ENCODE results near the gene IFI27L1. TPM values are rescaled to one million over a fixed set of nuclear protein-coding genes. Genes with fewer than 3 reads are reported as not detected.

IFI27L1 gene
- total RNA-seq, 2 experiments from 2014 or later, result 42.8 to 55.4 TPM

DNA sequence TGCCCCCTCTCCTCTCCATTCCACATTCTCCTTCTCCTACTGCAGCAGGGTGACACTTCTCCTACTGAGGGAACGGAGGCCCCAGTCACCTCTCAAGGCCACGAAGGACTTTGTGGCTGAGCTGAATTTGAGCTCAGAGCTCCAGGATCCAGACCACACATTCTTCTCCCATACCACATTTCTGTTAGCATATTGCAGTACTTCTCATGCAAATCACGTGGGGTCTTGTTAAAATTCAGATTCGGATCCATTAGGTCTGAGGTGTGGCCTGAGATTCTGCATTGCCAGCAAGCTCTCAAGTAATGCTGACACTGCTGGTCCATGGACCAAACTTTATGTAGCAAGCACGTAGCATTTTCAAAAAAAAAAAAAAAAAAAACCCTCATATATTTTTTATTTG lies 57.9 kb downstream of the IFI27L1 start:
- peaks cover 19% of the 10 kb centered on the region for H3K27me3 Mint-ChIP-seq
- peaks cover 2% of the 10 kb centered on the region for H3K4me1 Mint-ChIP-seq
- no peak for DNase-seq
- no peak overlapping the region for H3K4me3 Mint-ChIP-seq
- peaks cover 2% of the 10 kb centered on the region for H3K9me3 Mint-ChIP-seq (ENCODE audit: low read depth)
- no peaks in the 10 kb centered on the region for H3K36me3 Mint-ChIP-seq
- CTCF ChIA-PET, result interaction anchor here (0.7 to 5.2 kb wide), 7 partner anchors 10 to 119 kb away, joined by 3 to 150 read pairs (median 18); partner anchors contain the start of gene IFI27L2
- H3K27ac Mint-ChIP-seq, result no peak overlapping the region
- no peak for ATAC-seq

DNA sequence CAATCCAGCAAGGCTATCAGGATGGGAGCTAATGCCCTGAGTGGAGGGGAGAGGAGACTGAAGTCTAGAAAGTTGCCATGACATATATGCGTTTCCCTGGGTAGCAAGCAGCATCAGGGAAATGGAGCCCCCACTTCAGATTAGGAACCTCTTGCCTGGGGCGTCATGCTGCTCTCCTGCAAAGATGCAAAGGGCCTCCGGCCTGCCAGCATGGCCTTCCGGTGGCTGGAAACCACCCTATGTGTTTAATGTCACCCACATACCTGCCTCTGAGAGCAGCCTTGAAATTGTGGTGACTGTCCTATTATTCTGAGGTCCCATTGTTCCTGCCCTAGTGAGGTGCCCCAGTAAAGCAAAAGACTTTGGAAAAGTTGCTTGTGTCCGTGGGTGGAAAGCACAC lies 58.3 kb downstream of the IFI27L1 start:
- Mint-ChIP-seq H3K27ac (no peak overlapping the region), H3K4me3 (no peak overlapping the region), H3K27me3 (peaks cover 19% of the 10 kb centered on the region), H3K9me3 (ENCODE audit: low read depth) (peaks cover 2% of the 10 kb centered on the region), H3K36me3 (no peaks in the 10 kb centered on the region), H3K4me1 (peaks cover 3% of the 10 kb centered on the region)
- DNase-seq, result no peak
- no peak for ATAC-seq
- CTCF ChIA-PET, result interaction anchor here (0.7 to 5.2 kb wide), 7 partner anchors 9 to 200 kb away, joined by 3 to 150 read pairs (median 18); partner anchors contain the start of gene IFI27L2

DNA sequence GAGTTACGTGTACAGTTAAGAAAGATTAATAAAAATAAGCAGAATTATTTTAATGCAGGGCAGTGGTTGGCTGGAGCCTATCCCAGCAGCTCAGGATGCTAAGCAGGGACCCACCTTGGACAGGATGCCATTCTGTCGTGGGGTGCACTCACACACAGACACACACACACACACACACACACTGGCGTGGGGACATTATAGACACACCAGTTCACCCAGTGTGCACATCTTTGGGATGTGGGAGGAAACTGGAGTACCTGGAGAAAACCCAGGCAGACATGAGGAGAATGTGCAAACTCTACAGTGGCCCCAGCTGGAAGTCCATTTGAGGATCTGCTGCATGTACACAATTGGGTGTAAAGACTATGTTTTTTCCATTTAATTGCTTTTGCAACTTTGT lies 61.1 kb downstream of the IFI27L1 start:
- CTCF ChIA-PET, result interaction anchor here (1.1 to 5.3 kb wide), 6 partner anchors 12 to 202 kb away, joined by 3 to 58 read pairs (median 14); partner anchors contain the start of gene IFI27L2
- Mint-ChIP-seq H3K4me1 (peaks cover 22% of the 10 kb centered on the region), H3K27ac (no peak overlapping the region), H3K4me3 (no peak overlapping the region), H3K36me3 (no peaks in the 10 kb centered on the region), H3K27me3 (peaks cover 4% of the 10 kb centered on the region), H3K9me3 (ENCODE audit: low read depth) (no peaks in the 10 kb centered on the region)
- DNase-seq (no peak), ATAC-seq (no peak)

DNA sequence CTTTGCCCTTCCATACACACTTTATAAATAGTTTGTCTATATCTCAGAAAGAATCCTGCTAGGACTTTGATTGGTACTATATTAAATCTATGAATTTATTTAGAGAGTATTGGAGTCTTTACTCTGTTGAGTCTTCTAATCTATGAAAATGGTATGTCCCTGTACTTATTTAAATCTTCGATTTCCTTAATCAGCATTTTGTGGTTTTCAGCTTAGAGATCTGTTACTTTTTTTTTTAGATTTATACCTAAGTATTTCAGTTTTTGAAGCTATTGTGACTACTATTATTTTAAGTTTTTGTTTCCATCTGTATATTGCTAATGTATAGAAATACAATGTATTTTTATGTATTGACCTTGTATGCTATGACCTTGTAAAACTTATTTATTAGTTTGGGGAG lies 61.7 kb downstream of the IFI27L1 start:
- peaks cover 3% of the 10 kb centered on the region for H3K27me3 Mint-ChIP-seq
- H3K27ac Mint-ChIP-seq, result no peak overlapping the region
- CTCF ChIA-PET, result interaction anchor here (1.1 to 5.3 kb wide), 6 partner anchors 12 to 203 kb away, joined by 3 to 58 read pairs (median 14); partner anchors contain the start of gene IFI27L2
- H3K9me3 Mint-ChIP-seq (ENCODE audit: low read depth), result no peaks in the 10 kb centered on the region
- H3K4me3 Mint-ChIP-seq, result no peak overlapping the region
- DNase-seq, result no peak
- no peaks in the 10 kb centered on the region for H3K36me3 Mint-ChIP-seq
- no peak for ATAC-seq
- peaks cover 25% of the 10 kb centered on the region for H3K4me1 Mint-ChIP-seq

DNA sequence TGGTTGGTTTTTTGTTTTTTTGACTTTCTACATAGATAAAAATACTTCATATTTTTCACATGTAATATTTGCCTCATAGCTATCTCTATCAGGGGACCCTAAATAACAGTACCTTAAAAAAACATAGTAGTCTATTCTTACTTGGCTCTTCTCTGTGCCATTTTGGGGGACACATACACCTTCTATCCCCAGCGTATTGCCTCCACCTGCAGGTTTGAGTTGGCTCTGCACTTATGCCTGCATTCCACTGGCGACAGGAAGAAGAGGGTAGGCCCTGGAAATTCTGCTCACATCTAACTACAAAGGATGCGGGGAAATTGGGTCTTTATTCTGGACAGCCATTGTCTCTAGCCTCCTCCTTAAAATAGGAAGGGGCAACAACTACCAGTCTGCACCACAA lies 62.1 kb downstream of the IFI27L1 start:
- H3K36me3 Mint-ChIP-seq, result no peaks in the 10 kb centered on the region
- H3K27me3 Mint-ChIP-seq, result peaks cover 4% of the 10 kb centered on the region
- no peak for DNase-seq
- ATAC-seq, result no peak
- no peak overlapping the region for H3K4me3 Mint-ChIP-seq
- H3K27ac Mint-ChIP-seq, result no peak overlapping the region
- CTCF ChIA-PET, result interaction anchor here (0.7 to 5.3 kb wide), 7 partner anchors 13 to 203 kb away, joined by 3 to 58 read pairs (median 13); partner anchors contain the start of genes DDX24, IFI27L1 and IFI27L2
- no peaks in the 10 kb centered on the region for H3K9me3 Mint-ChIP-seq (ENCODE audit: low read depth)
- H3K4me1 Mint-ChIP-seq, result peaks cover 25% of the 10 kb centered on the region

DNA sequence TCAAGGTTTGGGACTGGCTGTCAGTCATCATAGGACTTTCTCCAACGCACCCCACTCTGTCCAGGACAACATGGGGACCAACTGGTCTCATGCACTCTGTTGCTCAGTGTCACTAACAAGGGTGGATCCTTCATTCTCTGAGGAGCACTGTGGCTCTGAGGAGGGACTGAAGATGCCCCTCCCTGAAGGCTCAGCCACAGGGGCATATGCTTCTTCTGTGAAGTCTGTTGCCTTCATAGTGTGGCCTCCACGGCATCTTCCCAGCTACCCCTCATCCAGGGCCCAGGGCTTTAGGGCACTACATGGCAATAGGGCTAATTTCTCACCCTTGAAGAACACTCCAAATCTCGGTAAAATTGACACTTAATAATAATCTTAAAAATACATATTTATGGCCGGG lies 62.6 kb downstream of the IFI27L1 start:
- peaks cover 9% of the 10 kb centered on the region for H3K27me3 Mint-ChIP-seq
- peaks cover 25% of the 10 kb centered on the region for H3K4me1 Mint-ChIP-seq
- ATAC-seq (no peak), DNase-seq (no peak)
- CTCF ChIA-PET, result interaction anchor here (0.7 to 5.3 kb wide), 4 partner anchors 13 to 108 kb away, joined by 3 to 58 read pairs (median 16); partner anchors contain the start of genes DDX24, IFI27L1 and IFI27L2
- no peaks in the 10 kb centered on the region for H3K36me3 Mint-ChIP-seq
- no peak overlapping the region for H3K4me3 Mint-ChIP-seq
- no peaks in the 10 kb centered on the region for H3K9me3 Mint-ChIP-seq (ENCODE audit: low read depth)
- H3K27ac Mint-ChIP-seq, result no peak overlapping the region

DNA sequence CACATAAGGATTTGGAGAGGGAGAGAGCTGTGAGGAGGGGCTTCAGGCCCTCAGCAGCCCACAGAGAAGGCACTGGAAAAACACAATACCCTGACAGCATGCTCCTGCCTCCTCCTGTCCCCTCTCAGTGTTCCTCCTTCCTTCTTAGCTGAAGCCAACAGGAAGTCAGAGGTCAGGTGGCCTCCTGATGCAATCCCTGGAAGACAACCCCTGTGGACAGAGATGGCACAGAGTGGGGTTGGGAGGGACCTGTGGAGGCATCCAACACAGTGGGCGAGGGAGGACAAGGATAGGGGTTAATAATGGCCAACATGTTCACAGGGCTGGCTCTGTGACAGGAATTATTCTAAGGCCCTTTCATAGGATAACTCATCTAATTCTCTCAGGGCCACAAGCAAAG lies 63.7 kb downstream of the IFI27L1 start:
- Mint-ChIP-seq H3K27me3 (peaks cover 14% of the 10 kb centered on the region), H3K36me3 (no peaks in the 10 kb centered on the region), H3K9me3 (ENCODE audit: low read depth) (no peaks in the 10 kb centered on the region), H3K27ac (no peak overlapping the region), H3K4me1 (peaks cover 25% of the 10 kb centered on the region), H3K4me3 (no peak overlapping the region)
- no peak for DNase-seq
- CTCF ChIA-PET, result interaction anchor here (0.6 to 5.3 kb wide), 3 partner anchors 8 to 945 kb away, joined by 3 to 58 read pairs (median 17); partner anchors contain the start of gene IFI27L2
- no peak for ATAC-seq

DNA sequence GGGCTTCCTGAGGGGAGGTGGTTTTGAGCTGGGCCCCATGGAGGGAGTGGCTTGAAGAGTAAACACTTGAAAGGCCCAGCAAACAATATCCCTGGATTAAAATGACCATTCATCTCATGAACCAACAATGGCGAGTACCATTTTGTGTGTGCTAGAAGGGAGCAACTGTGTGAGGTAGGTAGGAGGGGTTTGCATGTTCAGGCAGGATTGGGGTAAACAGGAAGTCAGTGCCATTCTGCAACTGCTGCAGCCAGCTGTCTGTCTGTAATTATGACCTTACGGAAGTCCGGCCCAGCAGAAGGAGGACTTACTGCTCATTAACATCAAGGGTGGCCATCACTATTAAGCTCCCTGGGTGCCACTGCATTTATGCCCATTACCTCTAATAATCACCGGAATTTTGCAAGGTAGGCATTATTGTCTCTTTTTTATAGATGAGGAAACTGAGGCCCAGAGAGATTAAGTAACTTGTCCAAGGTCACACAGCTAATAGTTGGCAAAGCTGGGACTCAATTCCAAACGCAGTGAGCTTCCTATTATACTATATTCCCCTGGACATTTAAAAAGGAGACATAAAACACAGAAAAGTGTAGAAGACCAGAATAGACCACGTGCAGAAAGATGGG lies 64.9 kb downstream of the IFI27L1 start:
- Mint-ChIP-seq H3K27ac (no peak overlapping the region), H3K36me3 (no peaks in the 10 kb centered on the region), H3K4me1 (peaks cover 25% of the 10 kb centered on the region), H3K9me3 (ENCODE audit: low read depth) (no peaks in the 10 kb centered on the region), H3K4me3 (no peak overlapping the region), H3K27me3 (peaks cover 19% of the 10 kb centered on the region)
- CTCF ChIA-PET, result interaction anchor here (1.3 to 2.4 kb wide), 3 partner anchors 9 to 206 kb away, joined by 5 to 17 read pairs (median 6); no protein-coding TSS in a partner anchor
- no peak for DNase-seq
- no peak for ATAC-seq

Other genes with a start within 250 kb of the IFI27L1 start
- not detected for gene FAM181A, start 154.0 kb upstream of the IFI27L1 start, total RNA-seq
- gene ASB2, start 104.7 kb upstream of the IFI27L1 start, total RNA-seq, result 100 to 1,000 TPM; 116 to 177 TPM
- under 1 TPM in 1 of 2 experiments, not detected in 1; 0.14 TPM for gene CCDC197, start 84.0 kb upstream of the IFI27L1 start, total RNA-seq
- gene OTUB2, start 55.0 kb upstream of the IFI27L1 start, total RNA-seq, result 1 to 10 TPM; 3.4 to 4.2 TPM
- gene DDX24, start 108 bp upstream of the IFI27L1 start, total RNA-seq, result 100 to 1,000 TPM; 211 to 244 TPM
- gene IFI27, start 29.4 kb downstream of the IFI27L1 start, total RNA-seq, result 100 to 1,000 TPM in 1 of 2 experiments, 10 to 100 TPM in 1; 81.5 to 325 TPM
- gene IFI27L2, start 48.3 kb downstream of the IFI27L1 start, total RNA-seq, result 100 to 1,000 TPM in 1 of 2 experiments, 10 to 100 TPM in 1; 95.5 to 112 TPM
- under 1 TPM; 0.64 to 0.68 TPM for gene PPP4R4, start 93.0 kb downstream of the IFI27L1 start, total RNA-seq
- not detected for gene SERPINA10, start 212.0 kb downstream of the IFI27L1 start, total RNA-seq
- gene SERPINA6, start 242.0 kb downstream of the IFI27L1 start, total RNA-seq, result not detected